Measurements from ENCODE around the gene OSBPL5.

GRCh38 chr11:3196161-3197043 is 31.3 kb upstream of the OSBPL5 start:
- TF ChIP-seq CTCF (IDR thresholded peaks at IDR 0.05) (no peak), POLR2AphosphoS5 (IDR thresholded peaks at IDR 0.05) (no peak)
